K562 (cell line): ENCODE results near the gene OR2A12. TPM values are rescaled to one million over a fixed set of nuclear protein-coding genes. Genes with fewer than 3 reads are reported as not detected.

Experiments used
- ATAC-seq: fragments of 200-7000 bp; cut with Tn5 transposase; 3 replicates; pipeline ENCODE4 v1.9.1; 2020; ENCODE audit warnings: moderate library complexity
- BruUV-seq: library from RNA; stranded (reverse); fragments of 400-500 nt; replicated peaks from 2 replicates; lab custom pipeline; 2021; lab: Mats Ljungman, UMichigan
- CTCF ChIA-PET: fragments of 300-600 bp; formaldehyde crosslinking; extraction: SDS; loops from one replicate; lab custom pipeline; 2021; ENCODE audit warnings: low intra/inter-chr PET ratio; lab: Yijun Ruan, JAX
- POLR2A ChIA-PET: fragments of 300-600, 350-650 bp; sonication (Branson Sonifier 250); formaldehyde crosslinking; extraction: SDS; loops from one replicate; lab custom pipeline; 2021; ENCODE audit warnings: antibody characterized with exemption, inconsistent platforms; lab: Yijun Ruan, JAX
- DNase-seq, 4 experiments: peaks; one replicate each; pipeline versions ENCODE4 v3.0.0 to v3.0.0-alpha.2; 2011 to 2018; ENCODE audit warnings: low spot score in 3 of 4, mixed read lengths in 3 of 4; ENCODE audit errors: extremely low read depth in 1 of 4
- FAIRE-seq: peaks from 2 replicates; lab custom pipeline; 2011; peaks lifted over from hg19 to GRCh38; lab: Jason Lieb, UNC
- H2AFZ ChIP-seq: 2 replicates; pipeline ENCODE4 v1.6.0; 2011; ENCODE audit warnings: low read depth, low read length, control low read depth, inconsistent platforms
- H3K27ac ChIP-seq: fragments of 200-600 bp; 3 replicates; pipeline ENCODE4 v1.8.0; 2011; ENCODE audit warnings: low read depth, mild to moderate bottlenecking, control low read depth, inconsistent platforms, low read length, moderate library complexity, mixed read lengths; ENCODE audit errors: extremely low read depth
- H3K27me3 ChIP-seq, 2 experiments: fragments of 300-600 bp in 1 of 2; 2 replicates in 1 of 2; 3 replicates in 1 of 2; pipeline versions ENCODE4 v1.6.0 to v1.8.0; 2011; ENCODE audit warnings: inconsistent platforms in 2 of 2, low read length in 2 of 2, mild to moderate bottlenecking in 1 of 2, mixed read lengths in 1 of 2, moderate library complexity in 1 of 2; ENCODE audit not compliant: control insufficient read depth in 2 of 2, insufficient read depth in 2 of 2
- H3K36me3 ChIP-seq: fragments of 300-600 bp; 3 replicates; pipeline ENCODE4 v1.8.0; 2011; ENCODE audit warnings: mild to moderate bottlenecking, low read length, inconsistent platforms; ENCODE audit not compliant: control insufficient read depth, insufficient read depth
- H3K4me1 ChIP-seq, 2 experiments: fragments of 200-600 bp in 1 of 2; replicated peaks in 1 of 2; 2 replicates in 1 of 2; 3 replicates in 1 of 2; pipeline versions ENCODE4 v1.5.1 to v1.8.0; 2011; ENCODE audit warnings: inconsistent platforms in 2 of 2, low read length in 2 of 2, mild to moderate bottlenecking in 1 of 2, mixed read lengths in 1 of 2, moderate library complexity in 1 of 2; ENCODE audit not compliant: control insufficient read depth in 2 of 2, insufficient read depth in 2 of 2
- H3K4me2 ChIP-seq: 2 replicates; pipeline ENCODE4 v1.6.1; 2011; ENCODE audit warnings: low read length, control low read depth, inconsistent platforms, mixed read lengths; ENCODE audit not compliant: insufficient read depth
- H3K4me3 ChIP-seq: fragments of 200-600 bp; sonication (generic), shearing (Covaris generic); 2 replicates; pipeline ENCODE4 v1.5.1; 2016; ENCODE audit warnings: control low read depth, inconsistent platforms
- H3K79me2 ChIP-seq: fragments of 200-600 bp; 3 replicates; pipeline ENCODE4 v1.8.0; 2011; ENCODE audit warnings: low read length, inconsistent platforms; ENCODE audit not compliant: control insufficient read depth, insufficient read depth
- H3K9ac ChIP-seq, 2 experiments: 2 replicates each; pipeline versions ENCODE4 v1.6.0 to v1.6.1; 2011; ENCODE audit warnings: low read depth in 2 of 2, low read length in 2 of 2, control low read depth in 1 of 2, inconsistent platforms in 1 of 2, mild to moderate bottlenecking in 1 of 2, mixed read lengths in 1 of 2; ENCODE audit not compliant: insufficient read depth in 1 of 2
- H3K9me1 ChIP-seq: one replicate; pipeline ENCODE4 v1.6.0; 2011; ENCODE audit warnings: inconsistent platforms, mild to moderate bottlenecking, low read length, moderate library complexity; ENCODE audit not compliant: control insufficient read depth, insufficient read depth
- H3K9me3 ChIP-seq: replicated peaks from 2 replicates; pipeline ENCODE4 v1.5.1; 2011; ENCODE audit warnings: low read depth, low read length, inconsistent platforms; ENCODE audit not compliant: control insufficient read depth, insufficient read depth
- H4K20me1 ChIP-seq: replicated peaks from 2 replicates; pipeline ENCODE4 v1.6.1; 2011; ENCODE audit warnings: low read length, inconsistent platforms, mixed read lengths; ENCODE audit not compliant: control insufficient read depth, insufficient read depth
- DNMT1 ChIP-seq: fragments of 450-650 bp; IDR thresholded peaks from 2 replicates; pipeline ENCODE4 v1.6.1; 2016; ENCODE audit warnings: antibody characterized with exemption, mild to moderate bottlenecking
- ILK ChIP-seq: fragments of 450-650 bp; IDR thresholded peaks from 2 replicates; pipeline ENCODE4 v1.6.1; 2016; ENCODE audit warnings: missing genetic modification characterization, low read depth, mild to moderate bottlenecking, missing compliant biosample characterization, moderate library complexity, borderline replicate concordance
- KDM5B ChIP-seq: fragments of 200-600 bp; sonication (generic); IDR thresholded peaks from 2 replicates; pipeline ENCODE4 v1.6.1; 2012; ENCODE audit warnings: low read depth, mild to moderate bottlenecking, moderate library complexity, low read length, control low read depth, inconsistent platforms; ENCODE audit not compliant: insufficient replicate concordance
- LEF1 ChIP-seq: fragments of 450-650 bp; IDR thresholded peaks from 2 replicates; pipeline ENCODE4 v1.6.1; 2016; ENCODE audit warnings: mild to moderate bottlenecking
- MEIS2 ChIP-seq: fragments of 450-650 bp; IDR thresholded peaks from 2 replicates; pipeline ENCODE4 v1.6.1; 2014; ENCODE audit warnings: mild to moderate bottlenecking; ENCODE audit not compliant: partially characterized antibody
- NFE2 ChIP-seq: IDR thresholded peaks from 2 replicates; pipeline ENCODE4 v1.6.1; 2014; ENCODE audit warnings: antibody characterized with exemption, low read depth
- U2AF2 ChIP-seq: fragments of 200-400 bp; formaldehyde crosslinking; optimal IDR thresholded peaks from 2 replicates; pipeline ENCODE3; 2017; ENCODE audit warnings: low read depth, mild to moderate bottlenecking, low read length
- ZEB2 ChIP-seq: fragments of 450-650 bp; IDR thresholded peaks from 2 replicates; pipeline ENCODE4 v1.6.1; 2016
- ZNF696 ChIP-seq: fragments of 250-450 bp; sonication (Bioruptor Pico); conservative IDR thresholded peaks from 2 replicates; pipeline ENCODE4 v1.4.0; 2020; ENCODE audit warnings: mild to moderate bottlenecking, moderate library complexity
- ZNF785 ChIP-seq: fragments of 250-450 bp; sonication (Bioruptor Pico); IDR thresholded peaks from 2 replicates; pipeline ENCODE4 v1.4.0; 2020; ENCODE audit warnings: mild to moderate bottlenecking
- WGBS: fragments of 100-300 bp; shearing (Covaris generic); methylation state at CpG from one replicate; pipeline ENCODE4 v1.1.6; 2016; ENCODE audit warnings: low coverage, mixed read lengths; ENCODE audit not compliant: insufficient coverage; ENCODE audit errors: missing lambda C conversion rate; 5-methylcytosine and 5-hydroxymethylcytosine counted together
- in situ Hi-C: fragments of 300-500 bp; cut with MboI; formaldehyde crosslinking; loops from 4 replicates; pipeline ENCODE4 v1.15.0; 2018; ENCODE audit warnings: inconsistent platforms, mixed read lengths
- intact Hi-C: fragments of 100-400 bp; cut with micrococcal nuclease; formaldehyde crosslinking; loops from 2 replicates; pipeline ENCODE4 v1.14.2; 2022
- polyA plus RNA-seq, 8 experiments: library from polyadenylated mRNA; depleted of rRNA in 4 of 8; stranded (reverse) in 5 of 8; unstranded in 3 of 8; fragments of >200 nt; fragmentation: Nextera tagmentation in 2 of 8; fragmentation: Illumina TruSeq in 1 of 8; extraction: Ambion mirVana in 2 of 8; extraction: Trizol in 1 of 8; gene quantifications; 2 replicates each; pipeline versions ENCODE4 v1.2.1 to v1.2.3, GENCODE V29; 2011 to 2014; ENCODE audit warnings: inconsistent platforms in 1 of 8, missing spikeins in 1 of 8
- total RNA-seq, 7 experiments: library from RNA; depleted of rRNA in 6 of 7; stranded (reverse); fragments of >200 nt in 6 of 7; fragmentation: Illumina TruSeq in 2 of 7; extraction: Trizol in 2 of 7; gene quantifications; 2 replicates each; pipeline versions ENCODE4 v1.2.1 to v1.2.3, GENCODE V29; 2011 to 2021; ENCODE audit warnings: low replicate concordance in 1 of 7
- TF ChIP-seq, protein P1 (sequence below): IDR thresholded peaks from 2 replicates; pipeline ENCODE4 v1.6.1; 2011; ENCODE audit warnings: borderline replicate concordance, low read depth, mild to moderate bottlenecking, moderate library complexity, low read length; ENCODE audit not compliant: insufficient read depth, poor library complexity, severe bottlenecking
- TF ChIP-seq, protein P2 (sequence below), 2 experiments: fragments of 450-650 bp; conservative IDR thresholded peaks; 2 replicates each; pipeline ENCODE4 v1.6.1; 2017; ENCODE audit warnings: mild to moderate bottlenecking in 2 of 2, moderate library complexity in 2 of 2
- TF ChIP-seq, protein P3 (sequence below): IDR thresholded peaks from 3 replicates; pipeline ENCODE4 v1.6.1; 2011; ENCODE audit warnings: borderline replicate concordance, mild to moderate bottlenecking; ENCODE audit not compliant: insufficient read length, insufficient read depth
- TF ChIP-seq, protein P4 (sequence below), 3 experiments: fragments of 200-800 bp in 1 of 3; fragments of 250-450 bp in 1 of 3; fragments of 450-650 bp in 1 of 3; sonication (Bioruptor Pico) in 1 of 3; sonication (Bioruptor generic) in 1 of 3; formaldehyde crosslinking in 1 of 3; IDR thresholded peaks; 2 replicates each; pipeline versions ENCODE4 v1.6.1 to v1.8.0; 2016 to 2022; ENCODE audit warnings: mild to moderate bottlenecking in 2 of 3, missing genetic modification characterization in 2 of 3, missing compliant biosample characterization in 1 of 3, moderate library complexity in 1 of 3

The OR2A12 gene
- total and polyA plus RNA-seq, 9 of the 15 experiments (the other 6 are each of a cell fraction or from before 2014, with no cell fraction given), result not detected

DNA sequence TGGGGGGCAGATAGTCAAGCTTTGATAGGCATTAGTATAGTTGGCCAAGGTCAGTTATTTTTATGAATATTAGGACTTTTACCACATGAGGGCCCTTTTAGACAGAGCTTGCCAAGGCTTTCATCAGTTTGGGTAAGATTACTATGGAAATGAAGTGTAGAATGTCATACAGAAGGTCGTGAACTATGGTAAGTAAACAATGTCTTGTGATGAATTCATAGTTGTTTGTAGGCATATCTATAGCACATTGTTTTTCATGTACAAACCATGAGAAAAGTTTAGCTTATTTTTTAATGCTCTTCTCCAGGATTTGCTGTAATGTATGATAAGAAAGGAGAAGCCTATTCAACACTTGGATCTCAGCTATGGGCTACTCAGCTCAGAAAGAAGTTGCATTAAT is 27.6 kb downstream of the OR2A12 start:
- H3K4me2 ChIP-seq, result no peak overlapping the region
- in situ Hi-C loops (no loop called here), intact Hi-C loops (no loop called here)
- H3K4me3 ChIP-seq, result no peak overlapping the region
- H3K4me1 ChIP-seq, result no peaks in the 10 kb centered on the region
- no peaks in the 10 kb centered on the region for H3K9me3 ChIP-seq
- no peaks in the 10 kb centered on the region for H3K79me2 ChIP-seq
- H3K27ac ChIP-seq, result no peak overlapping the region
- 0% methylated on average over 1 of the region's 1 CpG for WGBS
- ATAC-seq (no peak), FAIRE-seq (no peak), DNase-seq (no peak)
- TF ChIP-seq NFE2 (no peak), ZNF696 (CRISPR knock-in tag) (no peak), ZEB2 (no peak), KDM5B (no peak), ZNF785 (CRISPR knock-in tag) (no peak), DNMT1 (no peak), MEIS2 (no peak), U2AF2 (no peak), ILK (tag) (no peak), LEF1 (no peak)
- TF ChIP-seq, protein P1, sequence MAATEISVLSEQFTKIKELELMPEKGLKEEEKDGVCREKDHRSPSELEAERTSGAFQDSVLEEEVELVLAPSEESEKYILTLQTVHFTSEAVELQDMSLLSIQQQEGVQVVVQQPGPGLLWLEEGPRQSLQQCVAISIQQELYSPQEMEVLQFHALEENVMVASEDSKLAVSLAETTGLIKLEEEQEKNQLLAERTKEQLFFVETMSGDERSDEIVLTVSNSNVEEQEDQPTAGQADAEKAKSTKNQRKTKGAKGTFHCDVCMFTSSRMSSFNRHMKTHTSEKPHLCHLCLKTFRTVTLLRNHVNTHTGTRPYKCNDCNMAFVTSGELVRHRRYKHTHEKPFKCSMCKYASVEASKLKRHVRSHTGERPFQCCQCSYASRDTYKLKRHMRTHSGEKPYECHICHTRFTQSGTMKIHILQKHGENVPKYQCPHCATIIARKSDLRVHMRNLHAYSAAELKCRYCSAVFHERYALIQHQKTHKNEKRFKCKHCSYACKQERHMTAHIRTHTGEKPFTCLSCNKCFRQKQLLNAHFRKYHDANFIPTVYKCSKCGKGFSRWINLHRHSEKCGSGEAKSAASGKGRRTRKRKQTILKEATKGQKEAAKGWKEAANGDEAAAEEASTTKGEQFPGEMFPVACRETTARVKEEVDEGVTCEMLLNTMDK, result no peak
- TF ChIP-seq, protein P2, sequence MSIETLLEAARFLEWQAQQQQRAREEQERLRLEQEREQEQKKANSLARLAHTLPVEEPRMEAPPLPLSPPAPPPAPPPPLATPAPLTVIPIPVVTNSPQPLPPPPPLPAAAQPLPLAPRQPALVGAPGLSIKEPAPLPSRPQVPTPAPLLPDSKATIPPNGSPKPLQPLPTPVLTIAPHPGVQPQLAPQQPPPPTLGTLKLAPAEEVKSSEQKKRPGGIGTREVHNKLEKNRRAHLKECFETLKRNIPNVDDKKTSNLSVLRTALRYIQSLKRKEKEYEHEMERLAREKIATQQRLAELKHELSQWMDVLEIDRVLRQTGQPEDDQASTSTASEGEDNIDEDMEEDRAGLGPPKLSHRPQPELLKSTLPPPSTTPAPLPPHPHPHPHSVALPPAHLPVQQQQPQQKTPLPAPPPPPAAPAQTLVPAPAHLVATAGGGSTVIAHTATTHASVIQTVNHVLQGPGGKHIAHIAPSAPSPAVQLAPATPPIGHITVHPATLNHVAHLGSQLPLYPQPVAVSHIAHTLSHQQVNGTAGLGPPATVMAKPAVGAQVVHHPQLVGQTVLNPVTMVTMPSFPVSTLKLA (conservative IDR thresholded peaks at IDR 0.05), result no peak
- TF ChIP-seq, protein P3, sequence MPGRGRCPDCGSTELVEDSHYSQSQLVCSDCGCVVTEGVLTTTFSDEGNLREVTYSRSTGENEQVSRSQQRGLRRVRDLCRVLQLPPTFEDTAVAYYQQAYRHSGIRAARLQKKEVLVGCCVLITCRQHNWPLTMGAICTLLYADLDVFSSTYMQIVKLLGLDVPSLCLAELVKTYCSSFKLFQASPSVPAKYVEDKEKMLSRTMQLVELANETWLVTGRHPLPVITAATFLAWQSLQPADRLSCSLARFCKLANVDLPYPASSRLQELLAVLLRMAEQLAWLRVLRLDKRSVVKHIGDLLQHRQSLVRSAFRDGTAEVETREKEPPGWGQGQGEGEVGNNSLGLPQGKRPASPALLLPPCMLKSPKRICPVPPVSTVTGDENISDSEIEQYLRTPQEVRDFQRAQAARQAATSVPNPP, result no peak
- TF ChIP-seq, protein P4, sequence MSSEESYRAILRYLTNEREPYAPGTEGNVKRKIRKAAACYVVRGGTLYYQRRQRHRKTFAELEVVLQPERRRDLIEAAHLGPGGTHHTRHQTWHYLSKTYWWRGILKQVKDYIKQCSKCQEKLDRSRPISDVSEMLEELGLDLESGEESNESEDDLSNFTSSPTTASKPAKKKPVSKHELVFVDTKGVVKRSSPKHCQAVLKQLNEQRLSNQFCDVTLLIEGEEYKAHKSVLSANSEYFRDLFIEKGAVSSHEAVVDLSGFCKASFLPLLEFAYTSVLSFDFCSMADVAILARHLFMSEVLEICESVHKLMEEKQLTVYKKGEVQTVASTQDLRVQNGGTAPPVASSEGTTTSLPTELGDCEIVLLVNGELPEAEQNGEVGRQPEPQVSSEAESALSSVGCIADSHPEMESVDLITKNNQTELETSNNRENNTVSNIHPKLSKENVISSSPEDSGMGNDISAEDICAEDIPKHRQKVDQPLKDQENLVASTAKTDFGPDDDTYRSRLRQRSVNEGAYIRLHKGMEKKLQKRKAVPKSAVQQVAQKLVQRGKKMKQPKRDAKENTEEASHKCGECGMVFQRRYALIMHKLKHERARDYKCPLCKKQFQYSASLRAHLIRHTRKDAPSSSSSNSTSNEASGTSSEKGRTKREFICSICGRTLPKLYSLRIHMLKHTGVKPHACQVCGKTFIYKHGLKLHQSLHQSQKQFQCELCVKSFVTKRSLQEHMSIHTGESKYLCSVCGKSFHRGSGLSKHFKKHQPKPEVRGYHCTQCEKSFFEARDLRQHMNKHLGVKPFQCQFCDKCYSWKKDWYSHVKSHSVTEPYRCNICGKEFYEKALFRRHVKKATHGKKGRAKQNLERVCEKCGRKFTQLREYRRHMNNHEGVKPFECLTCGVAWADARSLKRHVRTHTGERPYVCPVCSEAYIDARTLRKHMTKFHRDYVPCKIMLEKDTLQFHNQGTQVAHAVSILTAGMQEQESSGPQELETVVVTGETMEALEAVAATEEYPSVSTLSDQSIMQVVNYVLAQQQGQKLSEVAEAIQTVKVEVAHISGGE (CRISPR knock-in tag; IDR thresholded peaks at IDR 0.05), result no peak
- no peak overlapping the region for H2AFZ ChIP-seq
- H3K9me1 ChIP-seq, result no peaks in the 10 kb centered on the region
- ChIA-PET POLR2A (interaction anchor here (0.5 to 1.1 kb wide), 2 partner anchors 28 to 758 kb away, joined by 3 to 5 read pairs; no protein-coding TSS in a partner anchor), CTCF (no interaction called here)
- no peak overlapping the region for H3K9ac ChIP-seq
- H3K36me3 ChIP-seq, result no peaks in the 10 kb centered on the region
- H3K27me3 ChIP-seq, result no peaks in the 10 kb centered on the region
- BruUV-seq, result no TSS peak
- no peaks in the 10 kb centered on the region for H4K20me1 ChIP-seq
